ENCODE measurements around the gene HOXA13.

The HOXA13 gene

GRCh38 chr7:27211764-27212204 is 11.9 kb upstream of the HOXA13 start:
- DNase-seq (ENCODE audit: low read depth, low spot score) = no peak
- Histone ChIP-seq H3K9me3 (ENCODE audit: low read depth, low read length) (no peaks in the 10 kb centered on the region), H3K4me3 (no peak overlapping the region), H3K27ac (no peak overlapping the region), H3K9ac (ENCODE audit: insufficient read length) (no peak overlapping the region), H3K36me3 (ENCODE audit: insufficient read depth, low read length) (no peaks in the 10 kb centered on the region)
- TF ChIP-seq FOXP2 (optimal IDR thresholded peaks at IDR 0.05; ENCODE audit: control extremely low read depth, extremely low read length, insufficient read depth) (no peak), EZH2 (IDR thresholded peaks at IDR 0.05) (no peak), POLR2AphosphoS5 (IDR thresholded peaks at IDR 0.05; ENCODE audit: borderline replicate concordance, low read depth, low read length) (no peak)

- no peaks in the 10 kb centered on the region for H3K9me3 ChIP-seq (ENCODE audit: low read depth, low read length)
- H3K4me3 ChIP-seq = no peak overlapping the region
- H3K27ac ChIP-seq = no peak overlapping the region
- no peak for DNase-seq (ENCODE audit: low read depth, low spot score)
- no peak for TF ChIP-seq EZH2 (IDR thresholded peaks at IDR 0.05)
- no peak for TF ChIP-seq FOXP2 (optimal IDR thresholded peaks at IDR 0.05; ENCODE audit: control extremely low read depth, extremely low read length, insufficient read depth)
- no peak for TF ChIP-seq POLR2AphosphoS5 (IDR thresholded peaks at IDR 0.05; ENCODE audit: borderline replicate concordance, low read depth, low read length)
- no peaks in the 10 kb centered on the region for H3K36me3 ChIP-seq (ENCODE audit: insufficient read depth, low read length)
- H3K9ac ChIP-seq (ENCODE audit: insufficient read length) = no peak overlapping the region
Observed at GRCh38 chr7:27211084-27211446, 11.2 kb upstream of the HOXA13 start.

- H3K36me3 ChIP-seq (ENCODE audit: insufficient read depth, low read length) = no peaks in the 10 kb centered on the region
- H3K4me3 ChIP-seq = no peak overlapping the region
- DNase-seq (ENCODE audit: low read depth, low spot score) = no peak
- no peak overlapping the region for H3K27ac ChIP-seq
- TF ChIP-seq POLR2AphosphoS5 (IDR thresholded peaks at IDR 0.05; ENCODE audit: borderline replicate concordance, low read depth, low read length) (no peak), EZH2 (IDR thresholded peaks at IDR 0.05) (no peak), FOXP2 (optimal IDR thresholded peaks at IDR 0.05; ENCODE audit: control extremely low read depth, extremely low read length, insufficient read depth) (no peak)
- no peak overlapping the region for H3K9ac ChIP-seq (ENCODE audit: insufficient read length)
- H3K9me3 ChIP-seq (ENCODE audit: low read depth, low read length) = no peaks in the 10 kb centered on the region
Observed at GRCh38 chr7:27210441-27211083, 10.7 kb upstream of the HOXA13 start.

GRCh38 chr7:27209933-27210440 is 10.1 kb upstream of the HOXA13 start:
- H3K9ac ChIP-seq (ENCODE audit: insufficient read length) = no peak overlapping the region
- no peaks in the 10 kb centered on the region for H3K36me3 ChIP-seq (ENCODE audit: insufficient read depth, low read length)
- DNase-seq (ENCODE audit: low read depth, low spot score) = no peak
- H3K9me3 ChIP-seq (ENCODE audit: low read depth, low read length) = no peaks in the 10 kb centered on the region
- no peak overlapping the region for H3K27ac ChIP-seq
- H3K4me3 ChIP-seq = no peak overlapping the region
- TF ChIP-seq POLR2AphosphoS5 (IDR thresholded peaks at IDR 0.05; ENCODE audit: borderline replicate concordance, low read depth, low read length) = no peak
- no peak for TF ChIP-seq FOXP2 (optimal IDR thresholded peaks at IDR 0.05; ENCODE audit: control extremely low read depth, extremely low read length, insufficient read depth)
- no peak for TF ChIP-seq EZH2 (IDR thresholded peaks at IDR 0.05)

- TF ChIP-seq POLR2AphosphoS5 (IDR thresholded peaks at IDR 0.05; ENCODE audit: borderline replicate concordance, low read depth, low read length) (no peak), FOXP2 (optimal IDR thresholded peaks at IDR 0.05; ENCODE audit: control extremely low read depth, extremely low read length, insufficient read depth) (no peak), EZH2 (IDR thresholded peaks at IDR 0.05) (no peak)
- H3K27ac ChIP-seq = no peak overlapping the region
- H3K9me3 ChIP-seq (ENCODE audit: low read depth, low read length) = no peaks in the 10 kb centered on the region
- no peak overlapping the region for H3K9ac ChIP-seq (ENCODE audit: insufficient read length)
- no peaks in the 10 kb centered on the region for H3K36me3 ChIP-seq (ENCODE audit: insufficient read depth, low read length)
- DNase-seq (ENCODE audit: low read depth, low spot score) = no peak
- H3K4me3 ChIP-seq = no peak overlapping the region
Observed at GRCh38 chr7:27208998-27209397, 9.1 kb upstream of the HOXA13 start.

GRCh38 chr7:27207348-27207985 is 7.6 kb upstream of the HOXA13 start:
- Histone ChIP-seq H3K9me3 (ENCODE audit: low read depth, low read length) (no peaks in the 10 kb centered on the region), H3K9ac (ENCODE audit: insufficient read length) (no peak overlapping the region), H3K36me3 (ENCODE audit: insufficient read depth, low read length) (no peaks in the 10 kb centered on the region), H3K27ac (no peak overlapping the region), H3K4me3 (no peak overlapping the region)
- DNase-seq (ENCODE audit: low read depth, low spot score) = no peak
- TF ChIP-seq EZH2 (IDR thresholded peaks at IDR 0.05) (no peak), FOXP2 (optimal IDR thresholded peaks at IDR 0.05; ENCODE audit: control extremely low read depth, extremely low read length, insufficient read depth) (no peak), POLR2AphosphoS5 (IDR thresholded peaks at IDR 0.05; ENCODE audit: borderline replicate concordance, low read depth, low read length) (no peak)

- DNase-seq (ENCODE audit: low read depth, low spot score) = no peak
- H3K4me3 ChIP-seq = peak overlapping the region; percentile 47; the same call in 1 of the 2 replicates
- H3K27ac ChIP-seq = no peak overlapping the region
Observed at GRCh38 chr7:27205325-27206280, 5.7 kb upstream of the HOXA13 start.

More at GRCh38 chr7:27205325-27206280, 5.7 kb upstream of the HOXA13 start:
- no peak overlapping the region for H3K9ac ChIP-seq (ENCODE audit: insufficient read length)
- no peaks in the 10 kb centered on the region for H3K36me3 ChIP-seq (ENCODE audit: insufficient read depth, low read length)
- TF ChIP-seq FOXP2 (optimal IDR thresholded peaks at IDR 0.05; ENCODE audit: control extremely low read depth, extremely low read length, insufficient read depth) (no peak), EZH2 (IDR thresholded peaks at IDR 0.05) (no peak), POLR2AphosphoS5 (IDR thresholded peaks at IDR 0.05; ENCODE audit: borderline replicate concordance, low read depth, low read length) (no peak)
- no peaks in the 10 kb centered on the region for H3K9me3 ChIP-seq (ENCODE audit: low read depth, low read length)

Data from SK-N-MC (cell line).